ENCODE data around the gene ZC2HC1B.

DNA sequence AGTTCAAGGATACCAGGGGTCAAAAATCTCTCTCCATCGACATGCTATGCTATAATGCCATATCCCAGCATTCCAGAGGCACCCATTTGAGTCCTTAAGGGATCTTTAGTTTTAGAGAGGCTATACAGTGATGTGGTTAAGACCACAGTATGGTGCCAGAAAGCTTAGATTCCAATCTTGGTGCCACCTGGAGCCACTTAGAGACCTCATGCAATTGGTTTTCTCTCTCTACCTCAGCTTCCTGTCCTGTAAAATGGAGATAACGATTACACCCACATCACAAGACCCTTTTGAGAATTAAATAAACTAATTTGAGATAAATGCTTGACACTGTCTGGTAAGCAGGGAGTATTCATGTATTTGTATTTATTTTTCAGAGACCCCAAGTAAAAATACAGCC lies 104.8 kb downstream of the ZC2HC1B start:
- TF ChIP-seq, protein P1, sequence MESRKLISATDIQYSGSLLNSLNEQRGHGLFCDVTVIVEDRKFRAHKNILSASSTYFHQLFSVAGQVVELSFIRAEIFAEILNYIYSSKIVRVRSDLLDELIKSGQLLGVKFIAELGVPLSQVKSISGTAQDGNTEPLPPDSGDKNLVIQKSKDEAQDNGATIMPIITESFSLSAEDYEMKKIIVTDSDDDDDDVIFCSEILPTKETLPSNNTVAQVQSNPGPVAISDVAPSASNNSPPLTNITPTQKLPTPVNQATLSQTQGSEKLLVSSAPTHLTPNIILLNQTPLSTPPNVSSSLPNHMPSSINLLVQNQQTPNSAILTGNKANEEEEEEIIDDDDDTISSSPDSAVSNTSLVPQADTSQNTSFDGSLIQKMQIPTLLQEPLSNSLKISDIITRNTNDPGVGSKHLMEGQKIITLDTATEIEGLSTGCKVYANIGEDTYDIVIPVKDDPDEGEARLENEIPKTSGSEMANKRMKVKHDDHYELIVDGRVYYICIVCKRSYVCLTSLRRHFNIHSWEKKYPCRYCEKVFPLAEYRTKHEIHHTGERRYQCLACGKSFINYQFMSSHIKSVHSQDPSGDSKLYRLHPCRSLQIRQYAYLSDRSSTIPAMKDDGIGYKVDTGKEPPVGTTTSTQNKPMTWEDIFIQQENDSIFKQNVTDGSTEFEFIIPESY (IDR thresholded peaks at IDR 0.05; ENCODE audit: borderline replicate concordance, low read depth), result no peak
- TF ChIP-seq POLR2AphosphoS5 (IDR thresholded peaks at IDR 0.05; ENCODE audit: low read depth, low read length), result no peak
- TF ChIP-seq, protein P2, sequence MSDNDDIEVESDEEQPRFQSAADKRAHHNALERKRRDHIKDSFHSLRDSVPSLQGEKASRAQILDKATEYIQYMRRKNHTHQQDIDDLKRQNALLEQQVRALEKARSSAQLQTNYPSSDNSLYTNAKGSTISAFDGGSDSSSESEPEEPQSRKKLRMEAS (IDR thresholded peaks at IDR 0.05; ENCODE audit: low read depth), result no peak
- TF ChIP-seq, protein P3, sequence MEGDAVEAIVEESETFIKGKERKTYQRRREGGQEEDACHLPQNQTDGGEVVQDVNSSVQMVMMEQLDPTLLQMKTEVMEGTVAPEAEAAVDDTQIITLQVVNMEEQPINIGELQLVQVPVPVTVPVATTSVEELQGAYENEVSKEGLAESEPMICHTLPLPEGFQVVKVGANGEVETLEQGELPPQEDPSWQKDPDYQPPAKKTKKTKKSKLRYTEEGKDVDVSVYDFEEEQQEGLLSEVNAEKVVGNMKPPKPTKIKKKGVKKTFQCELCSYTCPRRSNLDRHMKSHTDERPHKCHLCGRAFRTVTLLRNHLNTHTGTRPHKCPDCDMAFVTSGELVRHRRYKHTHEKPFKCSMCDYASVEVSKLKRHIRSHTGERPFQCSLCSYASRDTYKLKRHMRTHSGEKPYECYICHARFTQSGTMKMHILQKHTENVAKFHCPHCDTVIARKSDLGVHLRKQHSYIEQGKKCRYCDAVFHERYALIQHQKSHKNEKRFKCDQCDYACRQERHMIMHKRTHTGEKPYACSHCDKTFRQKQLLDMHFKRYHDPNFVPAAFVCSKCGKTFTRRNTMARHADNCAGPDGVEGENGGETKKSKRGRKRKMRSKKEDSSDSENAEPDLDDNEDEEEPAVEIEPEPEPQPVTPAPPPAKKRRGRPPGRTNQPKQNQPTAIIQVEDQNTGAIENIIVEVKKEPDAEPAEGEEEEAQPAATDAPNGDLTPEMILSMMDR (IDR thresholded peaks at IDR 0.05), result no peak
